ENCODE data around the gene FBXL14.

DNA sequence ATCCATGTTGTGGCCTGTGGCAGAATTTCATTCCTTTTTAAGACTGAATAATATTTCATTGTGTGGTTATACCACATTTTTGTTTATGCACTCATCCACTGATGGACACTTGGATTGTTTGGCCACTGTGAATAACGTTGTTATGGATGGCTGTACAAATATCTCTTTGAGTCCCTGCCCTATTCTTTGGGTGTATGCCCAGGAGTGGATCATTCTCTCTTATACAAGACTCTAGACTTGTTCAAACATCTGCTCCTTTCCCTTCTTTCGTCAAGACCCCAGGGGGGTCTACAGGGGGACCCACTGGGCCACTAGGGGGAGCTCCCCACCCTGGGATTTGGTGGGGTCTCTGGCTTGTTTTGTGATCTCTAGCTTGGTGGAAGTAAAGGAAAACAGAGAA is 77.4 kb downstream of the FBXL14 start:
- TF ChIP-seq, protein P1, sequence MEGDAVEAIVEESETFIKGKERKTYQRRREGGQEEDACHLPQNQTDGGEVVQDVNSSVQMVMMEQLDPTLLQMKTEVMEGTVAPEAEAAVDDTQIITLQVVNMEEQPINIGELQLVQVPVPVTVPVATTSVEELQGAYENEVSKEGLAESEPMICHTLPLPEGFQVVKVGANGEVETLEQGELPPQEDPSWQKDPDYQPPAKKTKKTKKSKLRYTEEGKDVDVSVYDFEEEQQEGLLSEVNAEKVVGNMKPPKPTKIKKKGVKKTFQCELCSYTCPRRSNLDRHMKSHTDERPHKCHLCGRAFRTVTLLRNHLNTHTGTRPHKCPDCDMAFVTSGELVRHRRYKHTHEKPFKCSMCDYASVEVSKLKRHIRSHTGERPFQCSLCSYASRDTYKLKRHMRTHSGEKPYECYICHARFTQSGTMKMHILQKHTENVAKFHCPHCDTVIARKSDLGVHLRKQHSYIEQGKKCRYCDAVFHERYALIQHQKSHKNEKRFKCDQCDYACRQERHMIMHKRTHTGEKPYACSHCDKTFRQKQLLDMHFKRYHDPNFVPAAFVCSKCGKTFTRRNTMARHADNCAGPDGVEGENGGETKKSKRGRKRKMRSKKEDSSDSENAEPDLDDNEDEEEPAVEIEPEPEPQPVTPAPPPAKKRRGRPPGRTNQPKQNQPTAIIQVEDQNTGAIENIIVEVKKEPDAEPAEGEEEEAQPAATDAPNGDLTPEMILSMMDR (conservative IDR thresholded peaks at IDR 0.05; ENCODE audit: low read depth, low read length), result peak; percentile 66
- TF ChIP-seq EZH2phosphoT487 (IDR thresholded peaks at IDR 0.05; ENCODE audit: borderline replicate concordance, low read length), result no peak
